Astrocyte (in vitro differentiated cells and primary cell): Measurements from ENCODE around the gene CDK16.

ENCODE experiments used
- EZH2 ChIP-seq: IDR thresholded peaks from 2 replicates; pipeline ENCODE4 v1.6.1; 2012; ENCODE audit warnings: mild to moderate bottlenecking, low read length, inconsistent platforms; ENCODE audit not compliant: insufficient read depth
- TF ChIP-seq, protein P1 (sequence below): IDR thresholded peaks from 2 replicates; pipeline ENCODE4 v1.5.1; 2011; ENCODE audit warnings: low read depth, mild to moderate bottlenecking, inconsistent platforms, low read length, moderate library complexity; ENCODE audit not compliant: insufficient read depth

DNA sequence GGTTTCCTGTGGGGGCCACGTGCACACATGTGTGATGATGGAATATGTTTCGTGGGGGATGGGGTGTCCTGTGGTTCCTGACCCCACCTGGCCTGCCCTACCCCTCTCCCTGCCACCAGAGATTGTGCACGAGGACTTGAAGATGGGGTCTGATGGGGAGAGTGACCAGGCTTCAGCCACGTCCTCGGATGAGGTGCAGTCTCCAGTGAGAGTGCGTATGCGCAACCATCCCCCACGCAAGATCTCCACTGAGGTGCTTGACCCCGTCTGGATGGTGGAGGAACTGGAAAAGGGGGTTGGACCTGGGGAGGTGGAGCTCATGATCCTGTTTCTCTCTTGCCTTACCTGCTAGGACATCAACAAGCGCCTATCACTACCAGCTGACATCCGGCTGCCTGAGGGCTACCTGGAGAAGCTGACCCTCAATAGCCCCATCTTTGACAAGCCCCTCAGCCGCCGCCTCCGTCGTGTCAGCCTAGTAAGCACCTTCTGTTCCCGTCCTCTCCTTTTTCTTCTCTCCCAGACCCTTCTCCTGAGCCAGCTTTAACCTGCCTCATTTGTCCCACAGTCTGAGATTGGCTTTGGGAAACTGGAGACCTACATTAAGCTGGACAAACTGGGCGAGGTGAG lies 5.9 kb downstream of the CDK16 start:
- TF ChIP-seq, protein P1, sequence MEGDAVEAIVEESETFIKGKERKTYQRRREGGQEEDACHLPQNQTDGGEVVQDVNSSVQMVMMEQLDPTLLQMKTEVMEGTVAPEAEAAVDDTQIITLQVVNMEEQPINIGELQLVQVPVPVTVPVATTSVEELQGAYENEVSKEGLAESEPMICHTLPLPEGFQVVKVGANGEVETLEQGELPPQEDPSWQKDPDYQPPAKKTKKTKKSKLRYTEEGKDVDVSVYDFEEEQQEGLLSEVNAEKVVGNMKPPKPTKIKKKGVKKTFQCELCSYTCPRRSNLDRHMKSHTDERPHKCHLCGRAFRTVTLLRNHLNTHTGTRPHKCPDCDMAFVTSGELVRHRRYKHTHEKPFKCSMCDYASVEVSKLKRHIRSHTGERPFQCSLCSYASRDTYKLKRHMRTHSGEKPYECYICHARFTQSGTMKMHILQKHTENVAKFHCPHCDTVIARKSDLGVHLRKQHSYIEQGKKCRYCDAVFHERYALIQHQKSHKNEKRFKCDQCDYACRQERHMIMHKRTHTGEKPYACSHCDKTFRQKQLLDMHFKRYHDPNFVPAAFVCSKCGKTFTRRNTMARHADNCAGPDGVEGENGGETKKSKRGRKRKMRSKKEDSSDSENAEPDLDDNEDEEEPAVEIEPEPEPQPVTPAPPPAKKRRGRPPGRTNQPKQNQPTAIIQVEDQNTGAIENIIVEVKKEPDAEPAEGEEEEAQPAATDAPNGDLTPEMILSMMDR, result no peak
- TF ChIP-seq EZH2, result no peak
